NCI-H2081 treated with DMSO at 0.1 percent for 48 hours (cell line): ENCODE results near the gene SH3GL1.

Experiments
- DNase-seq: peaks from one replicate; lab custom pipeline; 2025; lab: John Stamatoyannopoulos, UW

The SH3GL1 gene

GRCh38 chr19:4431808-4432674 is 31.7 kb upstream of the SH3GL1 start:
- DNase-seq, result no peak

DNA sequence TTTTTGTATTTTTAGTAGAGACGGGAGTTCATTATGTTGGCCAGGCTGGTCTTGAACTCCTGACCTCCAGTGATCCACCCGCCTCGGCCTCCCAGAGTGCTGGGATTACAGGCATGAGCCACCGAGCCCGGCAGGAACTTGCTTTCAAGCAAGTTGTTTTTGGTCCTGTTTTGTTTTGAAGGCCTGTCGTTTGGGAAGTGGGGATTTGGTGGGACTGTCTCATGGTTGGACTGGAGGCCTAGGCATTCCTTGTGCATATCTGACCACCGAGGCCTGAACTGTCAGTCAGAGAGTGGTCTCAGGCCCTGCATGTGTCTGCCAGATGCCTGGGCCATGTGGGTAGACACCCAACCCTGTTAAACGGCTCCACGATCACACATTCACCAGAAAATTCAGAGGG is 30.9 kb upstream of the SH3GL1 start:
- no peak for DNase-seq

DNA sequence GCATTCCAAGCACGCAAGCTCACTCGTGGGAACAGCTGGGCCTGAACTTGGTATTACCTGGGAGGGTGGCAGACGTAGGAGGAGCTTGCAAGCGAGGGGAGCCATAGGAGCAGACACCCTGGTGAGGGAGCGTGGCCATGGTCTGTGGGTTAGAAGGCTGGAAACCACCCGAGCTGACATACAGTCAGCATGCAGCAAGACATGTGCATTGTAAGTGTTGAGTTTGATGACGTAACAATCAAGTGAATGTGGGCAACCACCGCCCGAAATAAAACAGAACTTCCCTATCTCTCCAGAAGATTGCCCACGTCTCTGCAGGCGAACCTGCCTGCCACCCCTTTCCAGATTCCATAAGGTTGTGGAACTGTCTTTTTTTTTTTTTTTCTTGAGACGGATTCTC is 30.4 kb upstream of the SH3GL1 start:
- DNase-seq, result no peak

GRCh38 chr19:4429771-4430171 is 29.4 kb upstream of the SH3GL1 start:
- DNase-seq, result no peak

DNA sequence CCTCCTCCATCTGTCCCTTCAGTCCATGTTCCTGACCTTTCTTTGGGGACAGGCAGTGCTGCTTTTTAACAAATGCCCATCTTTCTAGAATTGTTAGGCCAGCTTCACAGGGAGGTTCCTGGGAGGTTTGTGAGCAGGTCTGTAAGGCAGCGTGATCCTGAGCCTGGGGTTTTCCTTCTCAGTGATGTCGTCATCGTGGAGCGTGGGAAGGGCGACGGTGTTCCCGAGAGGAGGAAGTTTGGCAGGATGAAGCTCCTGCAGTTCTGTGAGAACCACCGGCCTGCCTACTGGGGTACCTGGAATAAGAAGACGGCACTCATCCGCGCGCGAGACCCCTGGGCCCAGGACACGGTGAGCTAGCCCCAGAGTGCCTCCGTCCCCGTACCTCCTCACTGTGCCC is 28.9 kb upstream of the SH3GL1 start:
- no peak for DNase-seq

GRCh38 chr19:4428326-4428975 is 28.1 kb upstream of the SH3GL1 start:
- DNase-seq, result no peak

- no peak for DNase-seq
Measured at GRCh38 chr19:4425537-4425936, 25.2 kb upstream of the SH3GL1 start.

GRCh38 chr19:4423416-4424126 is 23.2 kb upstream of the SH3GL1 start:
- no peak for DNase-seq

DNA sequence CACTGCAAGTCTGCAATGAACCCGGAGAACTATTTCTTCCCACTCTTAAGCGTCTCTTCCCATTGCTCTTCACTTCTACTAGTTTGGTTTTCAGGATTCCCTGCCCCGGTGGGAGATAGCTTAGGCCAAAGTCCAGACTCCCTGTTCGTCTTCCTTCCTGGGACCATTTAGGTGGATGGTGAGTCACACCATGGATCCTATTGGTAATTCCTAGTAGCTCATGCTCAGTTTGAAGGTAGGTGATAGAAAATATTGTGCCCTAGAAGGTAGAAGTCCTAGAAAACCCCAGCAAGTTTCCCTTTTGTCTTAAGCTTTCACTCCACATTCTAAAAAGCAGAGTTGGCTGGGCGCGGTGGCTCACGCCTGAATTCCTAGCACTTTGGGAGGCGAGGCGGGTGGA is 15.9 kb upstream of the SH3GL1 start:
- no peak for DNase-seq

DNA sequence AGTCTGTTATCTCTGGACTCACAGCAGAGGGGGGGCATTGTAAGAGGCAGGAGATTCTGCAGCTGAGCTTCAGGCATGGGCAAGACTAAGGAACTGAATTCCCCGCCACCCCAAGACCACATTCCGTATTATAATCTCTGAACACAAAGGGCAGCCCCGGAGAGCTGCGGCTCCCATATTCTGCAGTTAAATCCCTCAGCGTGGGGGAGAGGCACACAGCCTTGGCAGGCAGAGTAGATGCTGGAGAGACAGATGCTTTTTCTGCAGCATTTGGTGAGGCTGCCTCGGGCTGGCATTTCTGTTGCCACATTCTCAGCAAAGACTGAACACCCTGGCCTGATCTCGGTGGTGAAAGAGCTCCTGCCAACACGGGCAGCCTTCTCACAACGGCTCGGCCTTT is 15.0 kb upstream of the SH3GL1 start:
- DNase-seq, result no peak

GRCh38 chr19:4414800-4415321 is 14.5 kb upstream of the SH3GL1 start:
- DNase-seq, result no peak

GRCh38 chr19:4414144-4414799 is 13.9 kb upstream of the SH3GL1 start:
- DNase-seq, result no peak

DNA sequence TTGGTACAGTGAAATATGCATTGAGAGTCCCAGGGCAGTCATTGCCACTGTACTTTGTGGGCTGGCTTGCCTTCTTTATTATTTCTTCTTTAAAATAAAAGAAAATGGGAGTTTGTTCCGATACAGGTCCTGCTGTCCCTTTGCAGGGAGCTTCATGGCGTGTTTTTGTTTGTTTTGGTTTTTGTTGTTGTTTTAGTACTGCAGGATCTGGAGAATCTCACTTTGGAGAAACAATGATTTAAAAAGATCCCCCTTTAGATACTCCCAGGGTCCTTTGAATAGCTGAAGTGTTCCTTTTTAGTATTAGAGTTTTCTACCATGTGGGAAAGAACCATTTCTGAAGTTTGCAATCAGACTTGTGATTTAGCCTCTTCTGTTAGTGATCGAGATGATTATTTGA is 13.2 kb upstream of the SH3GL1 start:
- DNase-seq, result no peak

- DNase-seq, result no peak
Measured at GRCh38 chr19:4409123-4409933, 9.0 kb upstream of the SH3GL1 start.

DNA sequence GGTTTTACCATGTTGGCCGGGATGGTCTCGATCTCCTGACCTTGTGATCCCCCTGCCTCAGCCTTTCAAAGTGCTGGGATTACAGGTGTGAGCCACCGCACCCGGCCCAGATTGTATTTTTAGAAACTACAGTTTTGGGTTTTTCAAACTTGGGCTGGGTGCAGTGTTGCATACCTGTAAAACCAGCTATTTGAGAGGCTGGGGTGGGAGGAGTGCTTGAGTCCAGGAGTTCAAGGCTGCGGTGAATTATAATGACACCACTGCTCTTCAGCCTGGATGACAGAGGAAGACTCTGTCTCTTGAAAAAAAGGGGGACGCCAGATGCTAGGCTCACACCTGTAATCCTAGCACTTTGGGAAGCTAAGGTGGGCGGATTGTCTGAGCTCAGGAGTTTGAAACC is 6.3 kb upstream of the SH3GL1 start:
- no peak for DNase-seq

GRCh38 chr19:4405977-4406376 is 5.6 kb upstream of the SH3GL1 start:
- DNase-seq, result no peak

DNA sequence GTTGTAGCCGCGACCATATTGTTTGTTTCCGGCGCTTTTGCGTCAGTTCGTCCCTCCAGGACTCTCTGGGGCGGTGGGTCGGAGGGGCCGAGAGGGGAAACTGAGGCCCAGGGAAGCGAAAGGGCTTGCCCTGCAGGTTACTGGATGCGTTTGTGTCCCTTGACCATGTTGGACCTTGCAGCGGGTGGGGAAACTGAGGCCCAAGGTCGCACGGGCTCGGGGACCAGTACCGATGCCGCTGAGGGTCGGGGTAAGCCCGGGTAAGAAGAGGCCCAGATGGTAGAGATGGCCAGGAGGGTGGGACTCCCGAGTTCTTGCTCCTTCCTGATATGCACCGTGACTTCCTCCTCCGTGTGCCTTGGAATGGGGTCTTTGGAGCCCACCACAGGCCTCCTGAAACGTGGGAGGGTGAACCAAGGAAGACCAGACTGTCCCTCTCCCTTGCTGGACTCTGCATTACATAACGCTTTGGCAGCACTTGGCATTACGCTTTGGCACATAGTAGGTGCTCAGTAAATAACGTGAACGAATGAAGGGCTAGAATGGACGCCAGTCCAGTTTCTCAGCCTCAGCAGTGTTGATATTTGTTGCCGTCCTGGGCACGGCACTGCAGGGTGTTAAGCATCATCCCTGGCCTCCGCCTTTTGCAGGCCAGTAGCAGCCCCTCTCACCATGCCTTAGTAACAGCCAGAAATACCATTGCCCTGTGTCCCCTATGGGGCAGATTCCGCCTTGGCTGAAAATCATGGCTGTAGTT is 2.8 kb upstream of the SH3GL1 start:
- no peak for DNase-seq

DNA sequence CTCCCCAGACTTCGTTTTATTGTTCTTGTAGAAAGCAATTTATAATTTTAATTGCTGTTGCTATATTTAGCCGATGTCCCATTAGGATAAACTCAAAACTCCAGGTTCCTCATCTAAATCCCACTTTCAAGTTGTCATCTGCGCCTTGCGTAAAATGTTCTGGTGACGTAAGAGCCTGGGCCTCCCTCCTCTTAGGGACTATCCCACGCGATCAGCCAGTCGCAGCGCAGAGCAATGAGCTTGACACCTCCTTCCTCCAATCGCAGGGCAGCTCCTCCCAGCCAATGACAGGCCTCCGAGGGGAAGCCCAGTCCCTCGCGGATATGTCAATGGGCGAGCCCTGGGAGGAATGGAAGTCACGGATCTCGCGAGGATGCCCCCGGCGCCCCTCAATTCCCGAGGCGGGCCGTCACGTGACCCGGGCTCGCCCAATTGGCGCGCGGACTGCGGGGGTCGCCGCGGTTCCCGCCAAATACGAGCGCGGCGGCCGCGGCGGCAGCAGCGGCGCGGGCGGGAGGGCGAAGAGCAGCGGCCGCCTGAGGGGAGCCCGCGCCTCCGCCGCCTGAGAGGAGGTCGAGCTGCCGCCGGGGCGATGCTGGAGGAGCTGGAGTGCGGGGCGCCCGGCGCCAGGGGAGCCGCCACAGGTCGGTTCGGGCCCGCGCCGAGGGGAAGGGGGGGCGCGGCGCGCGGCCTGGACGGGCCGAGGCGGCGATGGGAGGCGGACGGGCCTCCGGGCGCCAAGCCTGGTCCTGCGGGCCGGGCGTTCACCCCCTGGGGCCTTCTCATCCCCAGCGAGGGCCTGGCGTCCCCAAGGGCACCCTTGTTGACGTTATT is 2.0 kb upstream of the SH3GL1 start, which contains the start of gene CHAF1A:
Gene CHAF1A, plus strand, starts transcription at position 470 of the 834 bp plus-strand sequence. Its CDS starts 123 bp downstream, at position 593.
- DNase-seq, result peak; percentile 98

- DNase-seq, result no peak
Measured at GRCh38 chr19:4401769-4402170, 1.4 kb upstream of the SH3GL1 start.

- no peak for DNase-seq
Measured at GRCh38 chr19:4399812-4400134, 574 bp downstream of the SH3GL1 start.
